Measurements from ENCODE around the gene DDR2.
A peak's percentile ranks its signal among the peaks of the same experiment; 100 is the strongest.
"Not testable (repeated sequence)": the region's sequence is repeated elsewhere in the genome, so short reads cannot be mapped to it uniquely, and the experiment has no call there.

Gene DDR2

GRCh38 chr1:162719678-162720077 is 87.4 kb downstream of the DDR2 start:
- Histone ChIP-seq H3K36me3 (replicated peaks) (no peaks in the 10 kb centered on the region), H3K9me3 (no peaks in the 10 kb centered on the region), H3K27me3 (ENCODE audit: low read depth) (no peaks in the 10 kb centered on the region), H3K4me3 (no peak overlapping the region), H3K4me1 (no peaks in the 10 kb centered on the region)
- no peak for DNase-seq (ENCODE audit: low spot score in 2 of 2)
- in situ Hi-C loops (cut with MboI; ENCODE audit: low sequenced_read_pairs), result no loop called here

GRCh38 chr1:162720996-162721395 is 88.7 kb downstream of the DDR2 start:
- in situ Hi-C loops (cut with MboI; ENCODE audit: low sequenced_read_pairs), result no loop called here
- Histone ChIP-seq H3K27me3 (ENCODE audit: low read depth) (no peaks in the 10 kb centered on the region), H3K4me3 (no peak overlapping the region), H3K4me1 (no peaks in the 10 kb centered on the region), H3K36me3 (replicated peaks) (no peaks in the 10 kb centered on the region), H3K9me3 (no peaks in the 10 kb centered on the region)
- no peak for DNase-seq (ENCODE audit: low spot score in 2 of 2)

- H3K4me1 ChIP-seq, result no peaks in the 10 kb centered on the region
- no peaks in the 10 kb centered on the region for H3K9me3 ChIP-seq
- H3K36me3 ChIP-seq (replicated peaks), result no peaks in the 10 kb centered on the region
- no peaks in the 10 kb centered on the region for H3K27me3 ChIP-seq (ENCODE audit: low read depth)
- in situ Hi-C loops (cut with MboI; ENCODE audit: low sequenced_read_pairs), result no loop called here
- H3K4me3 ChIP-seq, result no peak overlapping the region
- DNase-seq (ENCODE audit: low spot score in 2 of 2), result no peak
These were observed 89.2 kb downstream of the DDR2 start for GRCh38 chr1:162721471-162721870.

- in situ Hi-C loops (cut with MboI; ENCODE audit: low sequenced_read_pairs), result no loop called here
- Histone ChIP-seq H3K4me3 (no peak overlapping the region), H3K4me1 (no peaks in the 10 kb centered on the region), H3K9me3 (no peaks in the 10 kb centered on the region), H3K27me3 (ENCODE audit: low read depth) (no peaks in the 10 kb centered on the region), H3K36me3 (replicated peaks) (no peaks in the 10 kb centered on the region)
- no peak for DNase-seq (ENCODE audit: low spot score in 2 of 2)
These were observed 89.8 kb downstream of the DDR2 start for GRCh38 chr1:162722036-162722435.

- H3K4me3 ChIP-seq, result no peak overlapping the region
- in situ Hi-C loops (cut with MboI; ENCODE audit: low sequenced_read_pairs), result no loop called here
- DNase-seq (ENCODE audit: low spot score in 2 of 2), result no peak
- no peaks in the 10 kb centered on the region for H3K27me3 ChIP-seq (ENCODE audit: low read depth)
- no peaks in the 10 kb centered on the region for H3K4me1 ChIP-seq
- no peaks in the 10 kb centered on the region for H3K36me3 ChIP-seq (replicated peaks)
- no peaks in the 10 kb centered on the region for H3K9me3 ChIP-seq
These were observed 92.4 kb downstream of the DDR2 start for GRCh38 chr1:162724583-162725120.

- H3K4me1 ChIP-seq, result no peaks in the 10 kb centered on the region
- H3K4me3 ChIP-seq, result no peak overlapping the region
- H3K9me3 ChIP-seq, result no peaks in the 10 kb centered on the region
- no peaks in the 10 kb centered on the region for H3K36me3 ChIP-seq (replicated peaks)
- no peak for DNase-seq (ENCODE audit: low spot score in 2 of 2)
- no peaks in the 10 kb centered on the region for H3K27me3 ChIP-seq (ENCODE audit: low read depth)
- in situ Hi-C loops (cut with MboI; ENCODE audit: low sequenced_read_pairs), result no loop called here
These were observed 93.1 kb downstream of the DDR2 start for GRCh38 chr1:162725301-162725837.

- H3K27me3 ChIP-seq (ENCODE audit: low read depth), result no peaks in the 10 kb centered on the region
- peak in 1 of 2 experiments; percentile 12 for DNase-seq (ENCODE audit: low spot score in 2 of 2)
- H3K4me3 ChIP-seq, result no peak overlapping the region
- in situ Hi-C loops (cut with MboI; ENCODE audit: low sequenced_read_pairs), result no loop called here
- H3K36me3 ChIP-seq (replicated peaks), result no peaks in the 10 kb centered on the region
- H3K9me3 ChIP-seq, result no peaks in the 10 kb centered on the region
- H3K4me1 ChIP-seq, result no peaks in the 10 kb centered on the region
These were observed 94.3 kb downstream of the DDR2 start for GRCh38 chr1:162726555-162726954.

- in situ Hi-C loops (cut with MboI; ENCODE audit: low sequenced_read_pairs); H3K9me3 ChIP-seq; H3K36me3 ChIP-seq (replicated peaks); H3K27me3 ChIP-seq (ENCODE audit: low read depth); H3K4me1 ChIP-seq; H3K4me3 ChIP-seq; DNase-seq (ENCODE audit: low spot score in 2 of 2): not testable (repeated sequence)
These were observed 95.2 kb downstream of the DDR2 start for GRCh38 chr1:162727493-162727892.

- no peak for DNase-seq (ENCODE audit: low spot score in 2 of 2)
- no peaks in the 10 kb centered on the region for H3K36me3 ChIP-seq (replicated peaks)
- H3K4me1 ChIP-seq, result no peaks in the 10 kb centered on the region
- H3K27me3 ChIP-seq (ENCODE audit: low read depth), result no peaks in the 10 kb centered on the region
- no peak overlapping the region for H3K4me3 ChIP-seq
- in situ Hi-C loops (cut with MboI; ENCODE audit: low sequenced_read_pairs), result no loop called here
- H3K9me3 ChIP-seq, result no peaks in the 10 kb centered on the region
These were observed 96.3 kb downstream of the DDR2 start for GRCh38 chr1:162728573-162728972.

- H3K4me3 ChIP-seq; DNase-seq (ENCODE audit: low spot score in 2 of 2); H3K36me3 ChIP-seq (replicated peaks); H3K27me3 ChIP-seq (ENCODE audit: low read depth); H3K4me1 ChIP-seq; H3K9me3 ChIP-seq; in situ Hi-C loops (cut with MboI; ENCODE audit: low sequenced_read_pairs): not testable (repeated sequence)
These were observed 97.0 kb downstream of the DDR2 start for GRCh38 chr1:162729195-162729774.

- H3K4me3 ChIP-seq, result no peak overlapping the region
- H3K9me3 ChIP-seq, result no peaks in the 10 kb centered on the region
- no peaks in the 10 kb centered on the region for H3K4me1 ChIP-seq
- in situ Hi-C loops (cut with MboI; ENCODE audit: low sequenced_read_pairs), result no loop called here
- no peak for DNase-seq (ENCODE audit: low spot score in 2 of 2)
- no peaks in the 10 kb centered on the region for H3K27me3 ChIP-seq (ENCODE audit: low read depth)
- H3K36me3 ChIP-seq (replicated peaks), result no peaks in the 10 kb centered on the region
These were observed 99.8 kb downstream of the DDR2 start for GRCh38 chr1:162732094-162732493.

- Histone ChIP-seq H3K9me3 (no peaks in the 10 kb centered on the region), H3K27me3 (ENCODE audit: low read depth) (no peaks in the 10 kb centered on the region), H3K4me3 (no peak overlapping the region), H3K36me3 (replicated peaks) (no peaks in the 10 kb centered on the region), H3K4me1 (no peaks in the 10 kb centered on the region)
- no peak for DNase-seq (ENCODE audit: low spot score in 2 of 2)
- in situ Hi-C loops (cut with MboI; ENCODE audit: low sequenced_read_pairs), result no loop called here
These were observed 100.5 kb downstream of the DDR2 start for GRCh38 chr1:162732566-162733335.

GRCh38 chr1:162733336-162733590 is 101.0 kb downstream of the DDR2 start:
- Histone ChIP-seq H3K36me3 (replicated peaks) (no peaks in the 10 kb centered on the region), H3K27me3 (ENCODE audit: low read depth) (no peaks in the 10 kb centered on the region), H3K4me3 (no peak overlapping the region), H3K4me1 (no peaks in the 10 kb centered on the region), H3K9me3 (no peaks in the 10 kb centered on the region)
- DNase-seq (ENCODE audit: low spot score in 2 of 2), result no peak
- in situ Hi-C loops (cut with MboI; ENCODE audit: low sequenced_read_pairs), result no loop called here

- Histone ChIP-seq H3K36me3 (replicated peaks) (no peaks in the 10 kb centered on the region), H3K27me3 (ENCODE audit: low read depth) (no peaks in the 10 kb centered on the region), H3K4me3 (no peak overlapping the region), H3K4me1 (no peaks in the 10 kb centered on the region), H3K9me3 (no peaks in the 10 kb centered on the region)
- DNase-seq (ENCODE audit: low spot score in 2 of 2), result no peak
- in situ Hi-C loops (cut with MboI; ENCODE audit: low sequenced_read_pairs), result no loop called here
These were observed 101.8 kb downstream of the DDR2 start for GRCh38 chr1:162734047-162734446.
